Measurements from ENCODE around the gene DSCAM.

Gene DSCAM

GRCh38 chr21:40707656-40708244 lies 139.2 kb downstream of the DSCAM start:
- Histone ChIP-seq H3K9me3 (ENCODE audit: insufficient read depth, low read depth, low read length) (no peaks in the 10 kb centered on the region), H3K4me3 (ENCODE audit: low read length) (no peak overlapping the region), H3K27me3 (ENCODE audit: insufficient read depth, low read length) (no peaks in the 10 kb centered on the region), H3K4me1 (ENCODE audit: insufficient read depth, low read length) (no peaks in the 10 kb centered on the region), H3K27ac (ENCODE audit: low read depth, low read length) (no peak overlapping the region), H3K36me3 (ENCODE audit: insufficient read depth, low read length) (no peaks in the 10 kb centered on the region), H3K9ac (ENCODE audit: low read depth, low read length) (no peak overlapping the region)

DNA sequence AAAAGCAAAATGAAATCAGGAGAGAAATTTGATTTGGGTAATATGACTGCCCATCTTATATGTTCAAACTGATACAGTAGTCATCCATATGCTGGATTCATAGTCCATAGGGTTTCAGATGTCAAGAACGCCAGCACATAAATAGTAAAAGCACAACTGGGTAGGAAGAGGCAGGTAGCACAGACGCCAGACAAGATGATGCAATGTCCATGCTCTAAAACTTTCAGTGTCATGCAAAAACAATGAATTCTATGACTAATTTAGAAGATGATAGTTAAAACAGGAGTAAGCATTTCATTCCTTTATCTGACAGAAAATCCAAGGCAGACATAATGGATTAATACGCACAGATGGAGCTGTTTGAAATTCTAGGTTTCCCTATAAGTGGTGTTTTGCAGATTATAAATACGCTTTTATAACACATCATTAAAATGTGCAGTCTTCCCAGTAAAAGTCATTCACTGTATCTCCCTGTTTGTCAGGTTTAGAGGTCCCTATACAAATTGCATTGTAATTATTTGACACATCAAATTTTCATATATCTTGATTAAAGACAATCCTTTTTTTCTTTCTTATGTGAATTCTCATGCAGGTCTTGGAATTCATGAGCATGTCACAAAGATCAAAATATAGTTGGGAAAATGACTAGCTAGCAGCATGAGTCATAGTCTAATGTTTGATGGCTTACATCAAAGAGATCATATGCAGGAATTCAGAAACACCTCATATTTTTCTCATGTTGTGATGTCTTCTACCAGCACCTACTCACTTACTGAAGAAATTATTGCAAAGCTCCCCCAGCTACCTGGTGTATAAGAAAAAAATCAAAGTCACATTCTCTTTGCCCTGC lies 139.9 kb downstream of the DSCAM start:
- no peak overlapping the region for H3K27ac ChIP-seq (ENCODE audit: low read depth, low read length)
- no peak overlapping the region for H3K4me3 ChIP-seq (ENCODE audit: low read length)
- no peaks in the 10 kb centered on the region for H3K36me3 ChIP-seq (ENCODE audit: insufficient read depth, low read length)
- H3K9ac ChIP-seq (ENCODE audit: low read depth, low read length) = no peak overlapping the region
- no peaks in the 10 kb centered on the region for H3K27me3 ChIP-seq (ENCODE audit: insufficient read depth, low read length)
- WGBS = 98% methylated on average over 3 of the region's 4 CpGs
- H3K4me1 ChIP-seq (ENCODE audit: insufficient read depth, low read length) = no peaks in the 10 kb centered on the region
- H3K9me3 ChIP-seq (ENCODE audit: insufficient read depth, low read depth, low read length) = no peaks in the 10 kb centered on the region

DNA sequence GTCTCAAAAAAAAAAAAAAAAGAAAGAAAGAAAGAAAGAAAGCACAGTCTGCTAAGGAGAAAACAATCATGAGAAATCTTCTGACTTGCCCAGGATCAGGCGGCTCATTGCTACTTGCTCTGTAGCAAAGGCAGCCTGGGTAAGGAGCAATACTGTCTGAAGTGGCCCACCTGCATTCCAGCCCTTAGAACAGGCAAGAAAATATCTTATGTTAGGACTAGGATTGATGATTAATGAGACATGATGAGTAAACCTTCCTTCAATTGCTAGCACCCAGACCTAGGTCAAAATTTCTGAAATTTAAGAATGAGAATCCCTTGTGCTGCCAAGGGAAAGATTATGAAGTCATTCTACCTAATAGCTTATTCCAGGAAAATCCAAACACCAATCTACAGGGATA lies 140.8 kb downstream of the DSCAM start:
- WGBS = 95% methylated on average over 1 of the region's 1 CpG
- H3K9ac ChIP-seq (ENCODE audit: low read depth, low read length) = no peak overlapping the region
- no peaks in the 10 kb centered on the region for H3K27me3 ChIP-seq (ENCODE audit: insufficient read depth, low read length)
- no peaks in the 10 kb centered on the region for H3K9me3 ChIP-seq (ENCODE audit: insufficient read depth, low read depth, low read length)
- no peaks in the 10 kb centered on the region for H3K36me3 ChIP-seq (ENCODE audit: insufficient read depth, low read length)
- no peak overlapping the region for H3K27ac ChIP-seq (ENCODE audit: low read depth, low read length)
- no peaks in the 10 kb centered on the region for H3K4me1 ChIP-seq (ENCODE audit: insufficient read depth, low read length)
- H3K4me3 ChIP-seq (ENCODE audit: low read length) = no peak overlapping the region

GRCh38 chr21:40704141-40704540 lies 142.8 kb downstream of the DSCAM start:
- no peaks in the 10 kb centered on the region for H3K4me1 ChIP-seq (ENCODE audit: insufficient read depth, low read length)
- H3K27ac ChIP-seq (ENCODE audit: low read depth, low read length) = no peak overlapping the region
- WGBS = 91% methylated on average over 2 of the region's 3 CpGs
- no peak overlapping the region for H3K4me3 ChIP-seq (ENCODE audit: low read length)
- no peaks in the 10 kb centered on the region for H3K27me3 ChIP-seq (ENCODE audit: insufficient read depth, low read length)
- H3K9ac ChIP-seq (ENCODE audit: low read depth, low read length) = no peak overlapping the region
- no peaks in the 10 kb centered on the region for H3K9me3 ChIP-seq (ENCODE audit: insufficient read depth, low read depth, low read length)
- H3K36me3 ChIP-seq (ENCODE audit: insufficient read depth, low read length) = no peaks in the 10 kb centered on the region

- Histone ChIP-seq H3K36me3 (ENCODE audit: insufficient read depth, low read length) (no peaks in the 10 kb centered on the region), H3K9me3 (ENCODE audit: insufficient read depth, low read depth, low read length) (no peaks in the 10 kb centered on the region), H3K4me1 (ENCODE audit: insufficient read depth, low read length) (no peaks in the 10 kb centered on the region), H3K27me3 (ENCODE audit: insufficient read depth, low read length) (no peaks in the 10 kb centered on the region), H3K27ac (ENCODE audit: low read depth, low read length) (no peak overlapping the region), H3K9ac (ENCODE audit: low read depth, low read length) (no peak overlapping the region), H3K4me3 (ENCODE audit: low read length) (no peak overlapping the region)
- WGBS = 95% methylated on average over 2 of the region's 3 CpGs
These were observed 147.6 kb downstream of the DSCAM start for GRCh38 chr21:40699366-40699765.

DNA sequence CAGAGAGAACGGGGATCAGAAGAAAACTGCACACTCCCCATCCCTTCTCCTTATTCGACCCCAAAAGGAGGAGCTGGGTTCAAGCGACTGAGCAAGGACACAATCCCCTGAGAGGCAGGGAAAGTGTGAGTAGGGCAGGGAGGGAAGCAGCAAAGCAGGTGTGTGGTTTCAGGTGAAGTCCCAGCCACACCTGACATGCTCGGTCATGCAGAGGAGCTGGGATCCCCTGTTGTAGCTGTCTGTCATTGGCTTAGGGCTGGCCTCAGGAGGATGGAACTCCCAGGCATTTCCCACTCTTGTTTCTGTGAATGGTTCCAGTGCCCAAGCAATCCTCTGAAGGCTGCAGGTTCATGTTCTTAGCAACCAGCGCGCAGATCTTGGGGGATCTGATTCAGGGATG lies 150.7 kb downstream of the DSCAM start:
- no peak overlapping the region for H3K4me3 ChIP-seq (ENCODE audit: low read length)
- 94% methylated on average over 6 of the region's 6 CpGs for WGBS
- no peak overlapping the region for H3K27ac ChIP-seq (ENCODE audit: low read depth, low read length)
- H3K36me3 ChIP-seq (ENCODE audit: insufficient read depth, low read length) = no peaks in the 10 kb centered on the region
- H3K9me3 ChIP-seq (ENCODE audit: insufficient read depth, low read depth, low read length) = no peaks in the 10 kb centered on the region
- no peaks in the 10 kb centered on the region for H3K4me1 ChIP-seq (ENCODE audit: insufficient read depth, low read length)
- no peaks in the 10 kb centered on the region for H3K27me3 ChIP-seq (ENCODE audit: insufficient read depth, low read length)
- no peak overlapping the region for H3K9ac ChIP-seq (ENCODE audit: low read depth, low read length)

- H3K4me1 ChIP-seq (ENCODE audit: insufficient read depth, low read length) = peaks cover 18% of the 10 kb centered on the region
- H3K27ac ChIP-seq (ENCODE audit: low read depth, low read length) = no peak overlapping the region
- H3K9me3 ChIP-seq (ENCODE audit: insufficient read depth, low read depth, low read length) = no peaks in the 10 kb centered on the region
- no peak overlapping the region for H3K9ac ChIP-seq (ENCODE audit: low read depth, low read length)
- no peak overlapping the region for H3K4me3 ChIP-seq (ENCODE audit: low read length)
- H3K36me3 ChIP-seq (ENCODE audit: insufficient read depth, low read length) = no peaks in the 10 kb centered on the region
- H3K27me3 ChIP-seq (ENCODE audit: insufficient read depth, low read length) = no peaks in the 10 kb centered on the region
- WGBS = 71% methylated on average over 3 of the region's 4 CpGs
These were observed 157.1 kb downstream of the DSCAM start for GRCh38 chr21:40689840-40690360.

DNA sequence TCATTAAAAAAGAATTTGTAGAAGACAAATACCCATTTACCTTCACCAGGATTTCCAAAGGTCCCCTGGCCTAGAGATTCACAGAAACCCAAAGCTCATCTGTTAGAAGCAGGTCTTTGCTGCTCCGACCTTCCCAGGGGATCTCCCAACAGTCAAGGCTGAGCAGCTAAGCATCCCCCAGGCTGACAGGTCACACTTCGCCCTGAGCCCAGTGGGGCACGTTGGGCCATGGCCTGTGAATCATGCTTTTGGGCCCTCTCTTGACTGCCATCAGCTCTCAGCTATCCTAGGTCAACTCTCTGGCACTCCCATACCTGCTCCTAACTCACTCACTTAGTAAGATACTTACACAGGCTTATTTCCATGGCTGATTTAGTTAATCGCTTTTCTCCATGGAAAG lies 157.7 kb downstream of the DSCAM start:
- WGBS = 91% methylated on average over 4 of the region's 4 CpGs
- Histone ChIP-seq H3K36me3 (ENCODE audit: insufficient read depth, low read length) (no peaks in the 10 kb centered on the region), H3K9ac (ENCODE audit: low read depth, low read length) (no peak overlapping the region), H3K27ac (ENCODE audit: low read depth, low read length) (no peak overlapping the region), H3K27me3 (ENCODE audit: insufficient read depth, low read length) (no peaks in the 10 kb centered on the region), H3K9me3 (ENCODE audit: insufficient read depth, low read depth, low read length) (no peaks in the 10 kb centered on the region), H3K4me3 (ENCODE audit: low read length) (no peak overlapping the region), H3K4me1 (ENCODE audit: insufficient read depth, low read length) (peaks cover 18% of the 10 kb centered on the region)

DNA sequence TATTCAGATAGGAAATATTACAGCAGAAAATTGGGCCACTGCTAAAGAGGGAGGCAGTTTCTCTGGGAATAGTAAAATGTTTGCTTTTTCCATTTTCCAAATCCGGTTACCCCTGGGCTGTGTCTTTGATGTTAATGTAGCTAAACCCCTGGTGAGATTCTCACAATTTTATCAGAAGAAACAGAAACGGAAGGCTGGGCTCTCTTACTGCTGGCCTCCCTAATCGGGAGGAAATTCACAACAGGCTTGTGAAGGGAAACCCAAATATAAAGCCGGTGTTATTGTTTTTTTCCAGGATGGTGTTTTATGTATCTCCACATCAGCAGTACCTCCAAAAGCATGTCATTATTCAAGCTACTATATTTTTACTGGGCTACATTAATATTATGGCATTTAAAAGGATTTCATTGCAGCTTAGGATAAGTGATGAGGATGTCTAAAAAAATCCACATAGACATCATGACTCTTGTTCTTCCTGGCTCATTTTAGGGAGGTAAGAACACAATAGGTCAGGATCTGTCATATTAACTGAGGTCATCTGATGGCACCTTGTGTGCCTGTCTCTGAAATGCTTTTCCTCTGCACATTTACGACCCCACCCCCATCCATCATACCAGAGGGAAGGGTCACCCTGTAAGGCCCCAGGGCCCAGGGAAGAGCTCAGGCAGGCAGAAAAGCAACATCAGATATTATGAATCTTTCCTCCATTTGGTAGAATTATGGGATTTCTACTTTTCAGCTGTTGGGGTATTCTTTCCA lies 158.7 kb downstream of the DSCAM start:
- no peak overlapping the region for H3K4me3 ChIP-seq (ENCODE audit: low read length)
- H3K36me3 ChIP-seq (ENCODE audit: insufficient read depth, low read length) = no peaks in the 10 kb centered on the region
- peaks cover 18% of the 10 kb centered on the region for H3K4me1 ChIP-seq (ENCODE audit: insufficient read depth, low read length)
- no peak overlapping the region for H3K27ac ChIP-seq (ENCODE audit: low read depth, low read length)
- H3K9me3 ChIP-seq (ENCODE audit: insufficient read depth, low read depth, low read length) = no peaks in the 10 kb centered on the region
- H3K27me3 ChIP-seq (ENCODE audit: insufficient read depth, low read length) = no peaks in the 10 kb centered on the region
- whole genome bisulfite sequencing = 59% methylated on average over 4 of the region's 5 CpGs
- H3K9ac ChIP-seq (ENCODE audit: low read depth, low read length) = no peak overlapping the region

- no peak overlapping the region for H3K9ac ChIP-seq (ENCODE audit: low read depth, low read length)
- peak overlapping the region; percentile 14; the same call in 1 of the 2 replicates for H3K27ac ChIP-seq (ENCODE audit: low read depth, low read length)
- H3K27me3 ChIP-seq (ENCODE audit: insufficient read depth, low read length) = no peaks in the 10 kb centered on the region
- no peaks in the 10 kb centered on the region for H3K9me3 ChIP-seq (ENCODE audit: insufficient read depth, low read depth, low read length)
- peaks cover 18% of the 10 kb centered on the region for H3K4me1 ChIP-seq (ENCODE audit: insufficient read depth, low read length)
- no peaks in the 10 kb centered on the region for H3K36me3 ChIP-seq (ENCODE audit: insufficient read depth, low read length)
- H3K4me3 ChIP-seq (ENCODE audit: low read length) = no peak overlapping the region
- 61% methylated on average over 4 of the region's 4 CpGs for WGBS
These were observed 159.3 kb downstream of the DSCAM start for GRCh38 chr21:40687625-40688024.

DNA sequence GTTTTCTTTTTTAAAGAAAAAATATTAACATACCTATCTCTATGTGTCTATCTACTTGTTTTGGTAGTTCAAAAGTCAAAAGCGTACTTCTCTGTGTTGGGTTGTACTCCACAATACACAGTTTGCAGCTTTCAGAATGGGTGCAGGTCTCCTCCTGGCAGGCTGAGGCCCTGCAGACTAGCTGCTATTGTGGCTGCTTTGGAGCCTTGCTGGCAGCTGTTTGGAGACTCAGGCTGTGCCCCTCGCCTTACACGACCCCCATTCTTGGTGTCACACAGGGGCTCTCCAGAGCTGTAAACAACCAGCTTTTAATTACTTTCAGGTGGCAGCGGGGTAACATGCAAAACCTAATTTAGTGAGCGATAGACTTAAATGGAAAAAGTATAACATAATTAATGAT lies 160.4 kb downstream of the DSCAM start:
- H3K9me3 ChIP-seq (ENCODE audit: insufficient read depth, low read depth, low read length) = no peaks in the 10 kb centered on the region
- WGBS = 69% methylated on average over 4 of the region's 5 CpGs
- H3K27me3 ChIP-seq (ENCODE audit: insufficient read depth, low read length) = no peaks in the 10 kb centered on the region
- H3K27ac ChIP-seq (ENCODE audit: low read depth, low read length) = no peak overlapping the region
- H3K9ac ChIP-seq (ENCODE audit: low read depth, low read length) = no peak overlapping the region
- peaks cover 18% of the 10 kb centered on the region for H3K4me1 ChIP-seq (ENCODE audit: insufficient read depth, low read length)
- no peaks in the 10 kb centered on the region for H3K36me3 ChIP-seq (ENCODE audit: insufficient read depth, low read length)
- H3K4me3 ChIP-seq (ENCODE audit: low read length) = no peak overlapping the region

Measured in HUES64 (cell line).